Measurements from ENCODE around the gene PSMA5. TPM values are rescaled to one million over a fixed set of nuclear protein-coding genes. Genes with fewer than 3 reads are reported as not detected.
A peak's percentile ranks its signal among the peaks of the same experiment; 100 is the strongest.

The PSMA5 gene
- total RNA-seq, 1 donor from 2014 or later, result 55.4 TPM

- DNase-seq (no peak), ATAC-seq (no peak)
- H3K27me3 ChIP-seq (ENCODE audit: low read depth), result no peaks in the 10 kb centered on the region
- no peaks in the 10 kb centered on the region for H3K9me3 ChIP-seq
- H3K27ac ChIP-seq, result no peak overlapping the region
- H3K4me1 ChIP-seq, result peaks cover 48% of the 10 kb centered on the region
- intact Hi-C loops (cut with DNase I), result no loop called here
- no peaks in the 10 kb centered on the region for H3K36me3 ChIP-seq
- no peak for TF ChIP-seq CTCF (IDR thresholded peaks at IDR 0.05)
- no peak overlapping the region for H3K4me3 ChIP-seq
These were observed 42.4 kb downstream of the PSMA5 start for GRCh38 chr1:109383854-109384253.

- Histone ChIP-seq H3K36me3 (no peaks in the 10 kb centered on the region), H3K27me3 (ENCODE audit: low read depth) (no peaks in the 10 kb centered on the region), H3K4me1 (peaks cover 42% of the 10 kb centered on the region), H3K9me3 (no peaks in the 10 kb centered on the region), H3K27ac (no peak overlapping the region), H3K4me3 (no peak overlapping the region)
- intact Hi-C loops (cut with DNase I), result no loop called here
- TF ChIP-seq CTCF (IDR thresholded peaks at IDR 0.05), result no peak
- DNase-seq (no peak), ATAC-seq (peak; percentile 62 to 70)
These were observed 43.0 kb downstream of the PSMA5 start for GRCh38 chr1:109383087-109383779.

- ATAC-seq, result no peak
- H3K27ac ChIP-seq, result no peak overlapping the region
- no peak for DNase-seq
These were observed 44.7 kb downstream of the PSMA5 start for GRCh38 chr1:109381573-109381972.

GRCh38 chr1:109379907-109380306, 46.3 kb downstream of the PSMA5 start:
- no peak overlapping the region for H3K27ac ChIP-seq
- peaks cover 20% of the 10 kb centered on the region for H3K4me1 ChIP-seq
- intact Hi-C loops (cut with DNase I), result no loop called here
- no peak for DNase-seq
- H3K36me3 ChIP-seq, result no peaks in the 10 kb centered on the region
- no peak for ATAC-seq
- H3K9me3 ChIP-seq, result no peaks in the 10 kb centered on the region
- no peak overlapping the region for H3K4me3 ChIP-seq
- H3K27me3 ChIP-seq (ENCODE audit: low read depth), result no peaks in the 10 kb centered on the region
- no peak for TF ChIP-seq CTCF (IDR thresholded peaks at IDR 0.05)

More at GRCh38 chr1:109381573-109381972, 44.7 kb downstream of the PSMA5 start:
- H3K4me3 ChIP-seq, result no peak overlapping the region
- H3K36me3 ChIP-seq, result no peaks in the 10 kb centered on the region
- no peaks in the 10 kb centered on the region for H3K9me3 ChIP-seq
- no peak for TF ChIP-seq CTCF (IDR thresholded peaks at IDR 0.05)
- H3K27me3 ChIP-seq (ENCODE audit: low read depth), result no peaks in the 10 kb centered on the region
- H3K4me1 ChIP-seq, result peaks cover 34% of the 10 kb centered on the region
- intact Hi-C loops (cut with DNase I), result no loop called here

- no peak for ATAC-seq
- Histone ChIP-seq H3K27ac (no peak overlapping the region), H3K36me3 (no peaks in the 10 kb centered on the region), H3K9me3 (no peaks in the 10 kb centered on the region), H3K27me3 (ENCODE audit: low read depth) (no peaks in the 10 kb centered on the region), H3K4me1 (peaks cover 20% of the 10 kb centered on the region), H3K4me3 (no peak overlapping the region)
- TF ChIP-seq CTCF (IDR thresholded peaks at IDR 0.05), result no peak
- DNase-seq, result no peak
- intact Hi-C loops (cut with DNase I), result no loop called here
These were observed 46.8 kb downstream of the PSMA5 start for GRCh38 chr1:109379422-109379821.
